Stimulated activated effector memory CD8-positive, alpha-beta T cell treated with anti-CD3 and anti-CD28 coated beads, Interleukin-12 subunit alpha, Interleukin-12 subunit beta, amount 100 ng/mL, for 72 hours (primary cell): ENCODE results near the gene FAM20C.

Source experiments
- ATAC-seq: fragments of 150-1000 bp; cut with Tn5 transposase; 2 replicates; pipeline ENCODE4 v1.10.0; 2021
- DNase-seq, 2 donors: peaks; one replicate each; pipeline ENCODE4 v3.0.0; 2021 to 2022; ENCODE audit warnings: low spot score in 2 of 2
- H3K27ac Mint-ChIP-seq: one replicate; pipeline ENCODE4 v1.8.0; 2022; ENCODE audit warnings: mild to moderate bottlenecking, mixed read lengths
- H3K36me3 Mint-ChIP-seq: one replicate; pipeline ENCODE4 v1.8.0; 2022; ENCODE audit warnings: mild to moderate bottlenecking, mixed read lengths
- H3K4me1 Mint-ChIP-seq: one replicate; pipeline ENCODE4 v1.8.0; 2022; ENCODE audit warnings: mixed read lengths
- H3K4me3 Mint-ChIP-seq: one replicate; pipeline ENCODE4 v1.8.0; 2022; ENCODE audit warnings: mild to moderate bottlenecking, mixed read lengths
- H3K9me3 Mint-ChIP-seq: one replicate; pipeline ENCODE4 v1.8.0; 2022; ENCODE audit warnings: mixed read lengths

The FAM20C gene

DNA sequence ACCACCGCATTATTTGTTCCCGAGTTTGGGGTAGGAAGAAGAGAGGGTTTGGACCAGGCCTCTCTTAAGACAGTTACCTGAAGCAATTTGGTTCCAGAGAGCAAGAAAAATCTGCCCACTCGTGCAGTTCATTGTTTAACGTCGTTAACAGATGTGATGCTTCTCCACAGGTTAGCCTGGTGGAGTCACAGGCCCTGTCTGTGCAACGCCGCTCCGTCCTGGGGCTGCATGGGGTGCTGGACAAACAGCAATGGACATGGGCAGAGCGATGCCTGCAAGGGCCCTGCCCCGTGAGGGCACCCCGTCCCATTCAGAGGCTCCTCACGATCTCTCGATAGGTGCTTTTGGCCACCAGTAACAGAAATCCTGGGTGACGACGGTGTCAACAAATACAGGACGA is 107.3 kb downstream of the FAM20C start:
- DNase-seq (no peak), ATAC-seq (no peak)
- Mint-ChIP-seq H3K4me3 (no peak overlapping the region), H3K4me1 (no peaks in the 10 kb centered on the region), H3K36me3 (no peaks in the 10 kb centered on the region), H3K9me3 (no peaks in the 10 kb centered on the region), H3K27ac (no peak overlapping the region)

DNA sequence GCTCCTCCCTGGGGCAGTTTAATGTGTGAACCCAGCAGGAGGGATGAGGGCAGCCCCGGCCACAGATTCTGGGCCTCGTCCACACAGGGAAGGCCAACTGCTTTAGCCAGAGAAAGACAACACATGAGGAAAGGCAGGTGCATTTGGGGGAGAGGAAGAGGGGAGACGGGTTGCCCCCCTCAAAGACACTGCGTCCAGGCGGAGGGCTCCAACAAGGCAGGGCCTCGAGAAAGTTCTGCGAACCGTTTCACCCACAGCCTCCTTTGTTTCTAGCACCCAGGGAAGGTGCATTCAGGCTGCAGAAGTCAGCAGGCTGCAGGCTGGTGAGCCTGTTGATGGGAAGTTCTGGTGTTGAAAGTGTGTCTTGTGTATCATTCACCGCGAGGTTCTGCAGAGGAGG is 107.7 kb downstream of the FAM20C start:
- no peak for DNase-seq
- H3K27ac Mint-ChIP-seq: no peak overlapping the region
- H3K36me3 Mint-ChIP-seq: no peaks in the 10 kb centered on the region
- no peak for ATAC-seq
- H3K9me3 Mint-ChIP-seq: no peaks in the 10 kb centered on the region
- H3K4me1 Mint-ChIP-seq: no peaks in the 10 kb centered on the region
- no peak overlapping the region for H3K4me3 Mint-ChIP-seq

DNA sequence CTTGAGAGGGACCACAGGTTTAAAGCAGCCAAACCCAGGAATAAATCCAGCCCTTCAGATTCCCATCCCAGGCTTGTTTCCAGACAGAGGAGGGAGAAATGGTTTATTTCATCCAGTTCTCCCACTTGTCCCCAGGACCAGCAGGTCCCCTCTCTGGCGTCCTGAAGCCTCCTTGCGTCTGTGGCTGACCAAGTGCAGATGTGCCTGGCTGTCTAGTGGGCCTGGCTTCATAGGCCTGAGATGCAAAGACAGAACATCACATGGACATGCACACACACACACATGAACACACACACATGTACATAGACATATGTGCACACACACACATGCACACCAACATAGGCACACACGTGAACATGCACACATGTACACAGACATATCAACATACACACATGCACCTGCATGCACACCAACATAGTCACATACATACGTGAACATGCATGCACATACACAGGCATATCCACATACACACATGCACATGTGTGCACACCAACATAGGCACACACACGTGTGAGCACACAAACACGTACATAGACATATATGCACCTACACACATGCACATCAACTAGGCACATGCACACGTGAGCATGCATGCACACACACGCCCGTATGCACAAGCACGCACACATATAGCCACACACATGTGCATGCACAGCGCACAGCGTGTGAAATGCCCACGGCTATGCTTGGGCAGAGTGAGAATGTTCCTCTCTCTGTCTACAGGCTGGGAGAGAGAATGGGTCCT is 108.3 kb downstream of the FAM20C start:
- DNase-seq: no peak
- H3K27ac Mint-ChIP-seq: no peak overlapping the region
- H3K36me3 Mint-ChIP-seq: no peaks in the 10 kb centered on the region
- H3K4me1 Mint-ChIP-seq: no peaks in the 10 kb centered on the region
- H3K4me3 Mint-ChIP-seq: no peak overlapping the region
- no peaks in the 10 kb centered on the region for H3K9me3 Mint-ChIP-seq
- no peak for ATAC-seq

DNA sequence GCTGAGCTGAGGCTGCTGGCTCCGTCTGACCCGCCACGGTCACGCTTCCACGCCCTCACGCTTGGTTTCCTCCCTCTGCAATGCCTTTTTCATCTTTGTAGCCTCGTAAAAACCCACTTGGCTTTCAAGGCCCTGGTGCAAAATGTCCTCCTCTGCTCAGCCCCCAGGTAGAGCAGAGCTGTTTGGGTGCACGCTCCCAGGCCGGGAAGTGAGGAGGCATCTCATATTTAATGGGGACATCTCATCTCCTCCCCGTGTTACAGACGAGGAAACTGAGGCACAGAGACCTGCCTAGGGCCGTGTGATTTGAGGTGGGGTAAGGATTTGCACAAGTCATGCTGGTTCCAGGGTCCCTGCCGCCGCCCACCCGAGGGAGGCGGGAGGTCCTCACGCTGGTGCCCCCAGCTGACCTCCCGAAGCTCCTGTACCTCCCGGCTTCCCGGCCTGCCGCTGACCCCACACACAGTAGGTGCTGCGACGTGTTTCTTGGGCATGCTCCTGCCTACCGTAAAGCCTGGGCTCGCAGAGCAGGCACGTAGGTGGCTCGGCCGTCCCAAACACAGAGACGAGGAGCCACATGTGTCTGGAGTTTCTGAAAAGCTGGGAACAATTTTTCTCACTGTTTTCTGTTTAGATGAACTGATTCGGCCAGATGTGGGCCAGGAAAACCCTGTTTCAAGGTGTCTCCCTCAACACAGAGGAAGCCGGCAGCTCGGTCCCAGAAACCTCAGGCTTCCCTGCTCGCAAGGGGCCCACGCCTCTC is 109.1 kb downstream of the FAM20C start:
- no peak overlapping the region for H3K4me3 Mint-ChIP-seq
- DNase-seq: no peak
- H3K27ac Mint-ChIP-seq: no peak overlapping the region
- no peak for ATAC-seq
- H3K9me3 Mint-ChIP-seq: no peaks in the 10 kb centered on the region
- no peaks in the 10 kb centered on the region for H3K36me3 Mint-ChIP-seq
- no peaks in the 10 kb centered on the region for H3K4me1 Mint-ChIP-seq

DNA sequence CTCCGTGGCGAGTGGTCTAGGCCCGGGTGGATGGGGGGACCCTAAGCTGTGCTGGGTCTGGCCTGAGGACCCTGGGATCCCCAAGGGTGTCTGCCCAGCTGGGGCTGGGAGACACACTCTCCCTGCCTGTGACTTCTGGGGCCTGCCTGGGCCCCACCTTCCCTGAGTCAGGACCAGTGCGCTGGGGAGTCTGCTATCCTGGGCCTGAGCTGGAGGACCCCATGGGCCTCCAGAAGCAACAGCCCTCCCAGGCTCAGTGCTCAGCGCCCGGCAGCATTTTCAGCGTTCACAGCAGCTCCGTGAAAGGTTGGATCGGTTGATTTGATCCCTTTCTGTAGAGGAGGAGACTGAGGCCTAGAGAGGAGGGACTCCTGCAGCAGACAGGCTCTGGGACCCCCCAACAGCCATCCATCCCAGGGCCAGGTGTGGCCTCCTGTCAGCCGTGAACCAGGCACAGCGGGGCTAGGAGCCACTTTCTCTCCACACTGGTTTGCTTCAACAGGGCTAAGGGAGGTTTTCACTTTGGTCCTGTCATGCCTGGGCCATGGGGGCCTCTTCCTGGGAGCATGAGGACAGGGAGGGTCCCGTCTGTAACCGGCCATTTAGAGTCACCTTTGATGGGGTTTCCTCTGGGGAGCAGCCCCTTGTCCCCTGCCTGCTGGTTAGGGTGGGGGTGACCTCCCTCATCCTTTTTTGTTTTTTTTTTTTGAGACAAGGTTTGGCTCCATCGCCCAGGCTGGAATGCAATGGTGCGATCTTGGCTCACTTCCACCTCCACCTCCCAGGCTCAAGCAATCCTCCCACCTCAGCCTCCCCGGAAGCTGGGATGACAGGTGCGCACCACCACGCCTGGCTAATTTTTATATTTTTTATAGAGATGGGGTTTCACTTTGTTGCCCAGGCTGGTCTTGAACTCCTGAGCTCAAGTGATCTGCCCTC is 110.0 kb downstream of the FAM20C start:
- no peak overlapping the region for H3K4me3 Mint-ChIP-seq
- no peaks in the 10 kb centered on the region for H3K9me3 Mint-ChIP-seq
- H3K27ac Mint-ChIP-seq: no peak overlapping the region
- no peaks in the 10 kb centered on the region for H3K36me3 Mint-ChIP-seq
- no peaks in the 10 kb centered on the region for H3K4me1 Mint-ChIP-seq
- no peak for DNase-seq
- no peak for ATAC-seq

DNA sequence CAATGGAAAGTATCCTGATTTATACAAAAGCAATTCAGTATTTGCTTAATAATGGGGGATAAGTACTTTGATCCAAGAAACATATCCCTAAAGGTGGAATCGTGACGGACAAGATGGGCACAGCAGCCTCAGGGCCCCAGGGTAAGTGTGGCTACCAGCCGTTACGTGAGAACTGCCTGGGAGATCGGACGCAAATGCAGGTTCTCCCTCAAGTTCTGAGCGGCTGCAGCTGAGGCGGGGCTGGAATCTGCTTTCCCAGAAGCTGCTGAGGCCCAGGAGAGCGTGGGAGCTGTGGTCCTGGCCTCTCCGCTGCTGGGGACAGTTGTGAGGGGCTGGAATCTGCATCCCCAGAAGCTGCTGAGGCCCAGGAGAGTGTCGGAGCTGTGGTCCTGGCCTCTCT is 111.1 kb downstream of the FAM20C start:
- no peak overlapping the region for H3K4me3 Mint-ChIP-seq
- no peak for DNase-seq
- H3K9me3 Mint-ChIP-seq: peaks cover 2% of the 10 kb centered on the region
- no peaks in the 10 kb centered on the region for H3K36me3 Mint-ChIP-seq
- H3K4me1 Mint-ChIP-seq: no peaks in the 10 kb centered on the region
- H3K27ac Mint-ChIP-seq: no peak overlapping the region
- no peak for ATAC-seq

DNA sequence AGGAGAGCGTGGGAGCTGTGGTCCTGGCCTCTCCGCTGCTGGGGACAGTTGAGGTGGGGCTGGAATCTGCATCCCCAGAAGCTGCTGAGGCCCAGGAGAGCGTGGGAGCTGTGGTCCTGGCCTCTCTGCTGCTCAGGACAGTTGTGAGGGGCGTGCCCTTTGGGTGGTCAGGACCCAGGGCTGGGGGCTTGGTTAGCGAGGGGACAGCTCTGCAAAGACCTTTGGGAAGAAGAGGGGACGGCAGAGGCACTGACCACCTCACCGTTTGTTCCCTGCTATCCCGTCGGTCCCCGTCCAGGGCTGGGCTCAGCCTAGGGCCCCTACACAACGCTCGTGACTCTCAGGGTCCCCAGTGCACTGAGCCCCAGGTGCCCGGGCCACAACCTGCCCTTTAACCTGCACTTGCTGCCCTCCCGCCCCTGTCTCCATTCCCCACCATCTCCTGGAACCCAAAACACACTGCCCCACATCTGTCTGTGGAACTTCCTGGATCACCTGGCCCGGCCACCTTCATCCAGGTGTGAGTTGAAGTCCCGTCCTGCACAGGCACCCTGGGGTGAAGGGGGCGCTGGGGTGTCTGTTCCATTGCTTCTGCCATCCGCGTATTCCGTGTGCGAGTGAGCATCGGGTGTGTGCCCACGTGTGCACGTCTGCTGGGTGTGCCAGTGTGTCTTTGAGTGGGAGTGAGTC is 111.7 kb downstream of the FAM20C start:
- ATAC-seq: no peak
- Mint-ChIP-seq H3K27ac (no peak overlapping the region), H3K36me3 (no peaks in the 10 kb centered on the region), H3K9me3 (peaks cover 2% of the 10 kb centered on the region), H3K4me1 (no peaks in the 10 kb centered on the region), H3K4me3 (no peak overlapping the region)
- no peak for DNase-seq

DNA sequence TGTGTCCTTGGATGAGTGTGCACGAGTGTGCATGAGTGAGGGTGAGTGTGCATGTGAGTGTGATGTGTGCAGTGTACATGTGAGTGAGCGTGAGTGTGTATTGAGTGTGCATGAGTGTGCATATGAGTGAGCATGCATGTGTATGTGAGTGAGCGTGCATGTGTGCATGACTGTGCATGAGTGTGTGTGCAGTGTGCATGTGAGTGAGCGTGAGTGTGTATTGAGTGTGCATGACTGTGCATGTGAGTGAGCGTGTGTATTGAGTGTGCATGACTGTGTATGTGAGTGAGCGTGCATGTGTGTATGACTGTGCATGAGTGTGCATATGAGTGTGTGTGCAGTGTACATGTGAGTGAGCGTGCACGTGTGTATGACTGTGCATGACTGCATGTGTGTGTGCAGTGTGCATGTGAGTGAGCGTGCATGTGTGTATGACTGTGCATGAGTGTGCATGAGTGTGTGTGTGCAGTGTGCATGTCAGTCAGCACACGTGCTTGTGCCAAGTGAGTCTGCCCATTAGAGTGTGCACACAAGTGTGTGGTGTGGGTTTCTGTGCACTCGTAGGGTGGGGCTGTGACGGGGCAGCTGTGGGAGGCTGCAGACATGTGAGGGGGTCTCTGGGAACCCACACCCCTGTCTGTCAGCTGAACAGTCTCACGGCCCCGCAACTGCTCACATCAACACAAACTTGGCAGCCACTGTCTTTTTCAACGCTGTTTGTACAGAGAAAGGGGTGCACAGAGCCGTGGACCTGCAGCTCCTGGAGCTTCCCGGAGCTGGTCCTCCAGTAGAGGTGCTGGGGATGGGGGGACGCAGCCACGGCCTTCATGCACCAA is 112.4 kb downstream of the FAM20C start:
- DNase-seq (no peak), ATAC-seq (no peak)
- Mint-ChIP-seq H3K9me3 (peaks cover 2% of the 10 kb centered on the region), H3K4me3 (no peak overlapping the region), H3K27ac (no peak overlapping the region), H3K4me1 (no peaks in the 10 kb centered on the region), H3K36me3 (no peaks in the 10 kb centered on the region)

DNA sequence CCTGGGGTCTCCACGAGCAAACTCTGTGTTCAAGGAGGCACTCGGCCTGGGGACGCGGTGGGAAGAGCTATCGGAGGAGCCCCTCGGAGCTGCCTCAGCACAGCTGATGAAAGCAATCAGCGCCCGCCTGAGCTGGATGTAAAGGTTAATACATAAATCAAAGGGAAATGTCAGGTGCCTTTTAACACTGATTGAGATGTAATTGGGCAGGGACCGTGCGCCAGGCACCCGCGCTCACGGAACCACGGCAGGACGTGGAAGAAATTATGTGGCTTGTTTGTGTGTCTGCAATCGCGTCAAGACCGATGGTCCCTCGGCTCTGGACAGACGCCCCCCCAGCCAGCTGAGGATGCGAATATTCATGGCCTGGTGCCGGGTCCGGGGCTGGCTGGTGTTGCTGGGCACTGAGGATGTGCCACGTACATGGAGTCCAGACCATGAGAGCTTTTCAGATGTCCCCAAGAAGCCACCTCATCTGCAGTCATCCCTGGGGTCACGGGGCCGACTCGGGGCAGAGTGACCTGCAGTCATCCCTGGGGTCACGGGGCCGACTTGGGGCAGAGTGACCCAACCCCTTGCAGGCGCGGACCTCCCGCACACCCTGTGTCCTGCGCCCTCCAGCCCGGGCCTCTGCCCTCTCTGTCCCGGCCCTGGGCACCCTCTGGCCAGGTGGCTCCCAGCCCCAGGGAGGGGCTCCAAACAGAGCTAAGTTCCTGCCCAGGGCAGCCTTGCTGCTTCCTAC is 113.2 kb downstream of the FAM20C start:
- no peaks in the 10 kb centered on the region for H3K36me3 Mint-ChIP-seq
- DNase-seq: no peak
- no peak overlapping the region for H3K4me3 Mint-ChIP-seq
- ATAC-seq: no peak
- H3K4me1 Mint-ChIP-seq: no peaks in the 10 kb centered on the region
- no peak overlapping the region for H3K27ac Mint-ChIP-seq
- H3K9me3 Mint-ChIP-seq: peaks cover 2% of the 10 kb centered on the region

DNA sequence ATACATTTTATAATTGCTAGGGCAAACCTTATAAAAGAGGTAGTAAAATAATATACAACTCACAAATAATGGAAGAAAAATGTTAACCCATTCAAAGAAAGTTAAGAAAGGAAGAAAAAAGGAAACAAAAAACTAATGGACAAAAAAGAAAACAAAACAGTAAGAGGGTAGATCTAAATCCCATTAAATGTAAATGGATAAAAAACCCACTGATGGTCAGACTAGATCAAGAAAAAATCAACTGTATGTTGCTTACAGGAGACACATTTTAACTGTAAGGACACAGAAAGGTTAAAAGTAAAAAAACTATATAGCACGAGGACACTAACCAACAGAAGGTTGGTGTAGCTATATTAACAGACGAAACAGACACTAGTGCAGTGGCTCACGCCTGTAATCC is 115.6 kb downstream of the FAM20C start:
- H3K4me1 Mint-ChIP-seq: no peaks in the 10 kb centered on the region
- ATAC-seq (no peak), DNase-seq (no peak)
- H3K36me3 Mint-ChIP-seq: no peaks in the 10 kb centered on the region
- H3K4me3 Mint-ChIP-seq: no peak overlapping the region
- no peak overlapping the region for H3K27ac Mint-ChIP-seq
- peaks cover 2% of the 10 kb centered on the region for H3K9me3 Mint-ChIP-seq

DNA sequence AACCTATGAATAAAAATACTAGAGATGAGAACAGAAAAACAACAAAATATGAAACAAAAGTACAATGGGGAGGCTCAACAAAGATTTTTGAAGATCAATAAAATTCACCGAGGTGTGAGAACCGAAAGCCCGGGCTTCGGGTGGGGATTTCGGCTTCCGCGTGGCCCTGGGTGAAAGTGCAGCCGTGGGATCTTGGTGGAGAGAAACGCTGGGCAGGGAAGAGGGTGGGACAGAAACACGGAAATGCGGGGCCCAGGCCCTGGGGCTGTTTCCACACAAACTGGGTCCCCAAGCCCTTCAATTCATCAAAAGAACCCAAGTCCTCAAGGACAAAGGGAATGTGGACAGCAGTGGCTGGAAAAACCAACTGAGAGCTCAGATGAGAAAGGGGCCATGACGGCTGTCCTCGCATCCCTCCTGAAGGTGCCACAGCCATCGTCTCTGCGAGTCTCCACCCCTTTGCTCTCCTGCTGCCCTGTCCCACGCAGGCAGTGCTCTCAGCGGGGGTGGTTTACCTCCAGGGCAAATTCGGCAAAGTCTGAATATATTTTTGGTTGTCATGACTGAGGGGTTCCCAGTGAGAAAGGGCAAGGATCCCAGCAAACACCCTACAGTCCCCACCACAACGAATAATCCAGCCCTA is 117.3 kb downstream of the FAM20C start:
- Mint-ChIP-seq H3K36me3 (no peaks in the 10 kb centered on the region), H3K4me3 (no peak overlapping the region), H3K4me1 (no peaks in the 10 kb centered on the region), H3K27ac (no peak overlapping the region), H3K9me3 (peaks cover 2% of the 10 kb centered on the region)
- ATAC-seq: no peak
- DNase-seq: no peak
